GM19372 (cell line): ENCODE results near the gene CYP19A1.
"Not testable (repeated sequence)": the region's sequence is repeated elsewhere in the genome, so short reads cannot be mapped to it uniquely, and the experiment has no call there.

Experiments used
- ATAC-seq: cut with Tn5 transposase; IDR thresholded peaks from one replicate; pipeline ENCODE4 v1.9.1; 2021; ENCODE audit warnings: mild to moderate bottlenecking, low read depth, moderate library complexity; ENCODE audit not compliant: unreplicated experiment

Gene CYP19A1

GRCh38 chr15:51303462-51303980 is 34.9 kb downstream of the CYP19A1 start:
- ATAC-seq = no peak

GRCh38 chr15:51302480-51302879 is 35.9 kb downstream of the CYP19A1 start:
- no peak for ATAC-seq

- ATAC-seq = no peak
Measured at GRCh38 chr15:51299187-51300015, 39.0 kb downstream of the CYP19A1 start.

GRCh38 chr15:51298620-51299019 is 39.8 kb downstream of the CYP19A1 start:
- no peak for ATAC-seq

- ATAC-seq = no peak
Measured at GRCh38 chr15:51290720-51291119, 47.7 kb downstream of the CYP19A1 start.

GRCh38 chr15:51289290-51289689 is 49.1 kb downstream of the CYP19A1 start:
- no peak for ATAC-seq

GRCh38 chr15:51288143-51289065 is 50.0 kb downstream of the CYP19A1 start:
- no peak for ATAC-seq

GRCh38 chr15:51286816-51287215 is 51.6 kb downstream of the CYP19A1 start:
- ATAC-seq = no peak

- no peak for ATAC-seq
Measured at GRCh38 chr15:51285399-51285798, 53.0 kb downstream of the CYP19A1 start.

- ATAC-seq = no peak
Measured at GRCh38 chr15:51284871-51285270, 53.5 kb downstream of the CYP19A1 start.

- no peak for ATAC-seq
Measured at GRCh38 chr15:51283026-51283425, 55.4 kb downstream of the CYP19A1 start.

- not testable (repeated sequence) for ATAC-seq
Measured at GRCh38 chr15:51282241-51282640, 56.2 kb downstream of the CYP19A1 start.

GRCh38 chr15:51281368-51281967 is 56.9 kb downstream of the CYP19A1 start:
- ATAC-seq = no peak

GRCh38 chr15:51280838-51281237 is 57.6 kb downstream of the CYP19A1 start:
- no peak for ATAC-seq

GRCh38 chr15:51279391-51279790 is 59.0 kb downstream of the CYP19A1 start:
- ATAC-seq = no peak

- no peak for ATAC-seq
Measured at GRCh38 chr15:51277101-51277500, 61.3 kb downstream of the CYP19A1 start.

GRCh38 chr15:51274956-51275355 is 63.4 kb downstream of the CYP19A1 start:
- no peak for ATAC-seq

GRCh38 chr15:51270706-51271105 is 67.7 kb downstream of the CYP19A1 start:
- ATAC-seq = no peak

GRCh38 chr15:51269496-51269895 is 68.9 kb downstream of the CYP19A1 start:
- no peak for ATAC-seq

GRCh38 chr15:51267703-51268083 is 70.7 kb downstream of the CYP19A1 start:
- no peak for ATAC-seq
